OCI-LY1 (cell line): ENCODE measurements around the gene PEX11B.

ENCODE experiments used
- H2AFZ ChIP-seq: fragments of 200-600 bp; sonication (generic), shearing (Covaris generic); 2 replicates; pipeline ENCODE4 v1.6.0; 2014; ENCODE audit warnings: antibody characterized with exemption, mild to moderate bottlenecking, low read length
- H3F3A ChIP-seq: fragments of 200-600 bp; sonication (generic), shearing (Covaris generic); 2 replicates; pipeline ENCODE4 v1.6.0; 2014; ENCODE audit warnings: mild to moderate bottlenecking, antibody characterized with exemption, low read length, moderate library complexity; ENCODE audit not compliant: insufficient read depth
- H3K27ac ChIP-seq: fragments of 200-600 bp; sonication (generic); 2 replicates; pipeline ENCODE4 v1.5.1; 2014; ENCODE audit warnings: low read length, mixed run types, mild to moderate bottlenecking, low read depth; ENCODE audit not compliant: poor library complexity, severe bottlenecking
- H3K27me3 ChIP-seq: fragments of 200-600 bp; sonication (generic); 2 replicates; pipeline ENCODE4 v1.6.0; 2014; ENCODE audit warnings: antibody characterized with exemption, mild to moderate bottlenecking, low read length, moderate library complexity; ENCODE audit not compliant: insufficient read depth
- H3K36me3 ChIP-seq: fragments of 200-600 bp; sonication (generic); 2 replicates; pipeline ENCODE4 v1.6.1; 2014; ENCODE audit warnings: mild to moderate bottlenecking, antibody characterized with exemption, low read length, moderate library complexity, mixed read lengths; ENCODE audit not compliant: insufficient read depth
- H3K4me1 ChIP-seq: fragments of 200-600 bp; sonication (generic); 2 replicates; pipeline ENCODE4 v1.5.1; 2014; ENCODE audit warnings: mild to moderate bottlenecking, low read length, moderate library complexity; ENCODE audit not compliant: insufficient read depth, severe bottlenecking
- H3K4me2 ChIP-seq: fragments of 200-600 bp; sonication (generic), shearing (Covaris generic); 2 replicates; pipeline ENCODE4 v1.6.1; 2014; ENCODE audit warnings: low read length
- H3K4me3 ChIP-seq: fragments of 200-600 bp; sonication (generic); 2 replicates; pipeline ENCODE4 v1.5.1; 2014; ENCODE audit warnings: low read length, low read depth, mild to moderate bottlenecking, mixed read lengths; ENCODE audit not compliant: poor library complexity, severe bottlenecking
- H3K79me2 ChIP-seq: fragments of 200-600 bp; shearing (Covaris generic); 2 replicates; pipeline ENCODE4 v1.6.1; 2016; ENCODE audit warnings: mixed run types, low read length, mixed read lengths; ENCODE audit not compliant: insufficient read depth
- H3K9ac ChIP-seq: fragments of 200-600 bp; sonication (generic), shearing (Covaris generic); 2 replicates; pipeline ENCODE4 v1.6.1; 2014; ENCODE audit warnings: mild to moderate bottlenecking, low read length, mixed read lengths
- H3K9me2 ChIP-seq: fragments of 200-600 bp; sonication (generic), shearing (Covaris generic); 2 replicates; pipeline ENCODE4 v1.6.1; 2014; ENCODE audit warnings: low read depth, mild to moderate bottlenecking, low read length, mixed read lengths
- H3K9me3 ChIP-seq: fragments of 200-600 bp; shearing (Covaris generic); 2 replicates; pipeline ENCODE4 v1.6.1; 2014; ENCODE audit warnings: low read length, mixed read lengths
- H4K20me1 ChIP-seq: fragments of 200-600 bp; sonication (generic), shearing (Covaris generic); 2 replicates; pipeline ENCODE4 v1.6.0; 2016; ENCODE audit warnings: mild to moderate bottlenecking, low read length; ENCODE audit not compliant: insufficient read depth
- EZH2 ChIP-seq: fragments of 200-600 bp; sonication (generic), shearing (Covaris generic); IDR thresholded peaks from 2 replicates; pipeline ENCODE4 v1.8.0; 2017; ENCODE audit warnings: borderline replicate concordance, mixed run types, mild to moderate bottlenecking, antibody characterized with exemption, low read length, moderate library complexity, mixed read lengths
- TF ChIP-seq, protein P1 (sequence below): fragments of 200-600 bp; sonication (generic), shearing (Covaris generic); IDR thresholded peaks from 2 replicates; pipeline ENCODE4 v1.5.1; 2017; ENCODE audit warnings: mild to moderate bottlenecking, antibody characterized with exemption, low read length, moderate library complexity, mixed read lengths

PEX11B gene

GRCh38 chr1:145956361-145956760 lies 37.8 kb upstream of the PEX11B start:
- H3K79me2 ChIP-seq = no peaks in the 10 kb centered on the region; the same call in 1 of the 2 replicates
- no peak overlapping the region for H2AFZ ChIP-seq
- H3K27me3 ChIP-seq = no peaks in the 10 kb centered on the region
- no peaks in the 10 kb centered on the region for H3K9me3 ChIP-seq
- H4K20me1 ChIP-seq = no peaks in the 10 kb centered on the region
- TF ChIP-seq, protein P1, sequence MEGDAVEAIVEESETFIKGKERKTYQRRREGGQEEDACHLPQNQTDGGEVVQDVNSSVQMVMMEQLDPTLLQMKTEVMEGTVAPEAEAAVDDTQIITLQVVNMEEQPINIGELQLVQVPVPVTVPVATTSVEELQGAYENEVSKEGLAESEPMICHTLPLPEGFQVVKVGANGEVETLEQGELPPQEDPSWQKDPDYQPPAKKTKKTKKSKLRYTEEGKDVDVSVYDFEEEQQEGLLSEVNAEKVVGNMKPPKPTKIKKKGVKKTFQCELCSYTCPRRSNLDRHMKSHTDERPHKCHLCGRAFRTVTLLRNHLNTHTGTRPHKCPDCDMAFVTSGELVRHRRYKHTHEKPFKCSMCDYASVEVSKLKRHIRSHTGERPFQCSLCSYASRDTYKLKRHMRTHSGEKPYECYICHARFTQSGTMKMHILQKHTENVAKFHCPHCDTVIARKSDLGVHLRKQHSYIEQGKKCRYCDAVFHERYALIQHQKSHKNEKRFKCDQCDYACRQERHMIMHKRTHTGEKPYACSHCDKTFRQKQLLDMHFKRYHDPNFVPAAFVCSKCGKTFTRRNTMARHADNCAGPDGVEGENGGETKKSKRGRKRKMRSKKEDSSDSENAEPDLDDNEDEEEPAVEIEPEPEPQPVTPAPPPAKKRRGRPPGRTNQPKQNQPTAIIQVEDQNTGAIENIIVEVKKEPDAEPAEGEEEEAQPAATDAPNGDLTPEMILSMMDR = no peak
- no peak for TF ChIP-seq EZH2
- H3K9ac ChIP-seq = peak overlapping the region; percentile 80; the same call in 1 of the 2 replicates
- H3K27ac ChIP-seq = peak overlapping the region; percentile 42
- peaks cover 15% of the 10 kb centered on the region; the same call in 1 of the 2 replicates for H3K36me3 ChIP-seq
- H3K9me2 ChIP-seq = no peaks in the 10 kb centered on the region
- H3K4me3 ChIP-seq = peak overlapping the region; percentile 78
- H3K4me2 ChIP-seq = peak overlapping the region; percentile 84
- peaks cover 66% of the 10 kb centered on the region for H3K4me1 ChIP-seq
- H3F3A ChIP-seq = 0 out of 2 replicates have a peak, but pooled peaks cover 6% of the 10 kb centered on the region

DNA sequence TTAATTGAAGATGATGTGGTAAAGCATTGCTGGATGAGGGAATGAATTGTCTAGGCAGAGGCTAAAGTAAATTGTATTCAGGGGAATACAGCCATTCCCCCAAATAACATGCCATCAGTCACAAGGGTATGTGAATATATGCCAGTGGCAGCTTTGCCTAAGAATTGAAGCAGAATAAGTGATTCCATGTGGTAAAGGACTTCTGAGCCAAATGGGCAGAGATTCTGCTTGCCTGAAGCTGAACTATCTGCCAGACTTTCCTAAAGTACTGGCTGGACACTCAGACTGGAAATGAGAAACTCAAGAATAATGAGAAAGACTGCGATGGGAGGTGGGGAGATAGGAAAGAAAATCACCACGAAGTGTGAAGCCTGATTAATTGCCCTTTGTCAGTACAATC lies 36.9 kb upstream of the PEX11B start:
- peak overlapping the region; percentile 84; the same call in 1 of the 2 replicates for H3K4me2 ChIP-seq
- H3K79me2 ChIP-seq = no peaks in the 10 kb centered on the region; the same call in 1 of the 2 replicates

GRCh38 chr1:145953861-145954260 lies 35.3 kb upstream of the PEX11B start:
- Histone ChIP-seq H3K79me2 (no peaks in the 10 kb centered on the region; the same call in 1 of the 2 replicates), H3K4me2 (no peak overlapping the region), H3K9me3 (no peaks in the 10 kb centered on the region)

More for the DNA sequence above, 36.9 kb upstream of the PEX11B start:
- H3K36me3 ChIP-seq = peaks cover 15% of the 10 kb centered on the region; the same call in 1 of the 2 replicates
- TF ChIP-seq, protein P1 = no peak
- no peak for TF ChIP-seq EZH2
- 0 out of 2 replicates have a peak, but pooled peaks cover 6% of the 10 kb centered on the region for H3F3A ChIP-seq
- H3K4me3 ChIP-seq = no peak overlapping the region
- H3K27ac ChIP-seq = no peak overlapping the region
- H3K27me3 ChIP-seq = no peaks in the 10 kb centered on the region
- no peaks in the 10 kb centered on the region for H3K9me2 ChIP-seq
- no peaks in the 10 kb centered on the region for H4K20me1 ChIP-seq
- H3K9ac ChIP-seq = no peak overlapping the region
- no peaks in the 10 kb centered on the region for H3K9me3 ChIP-seq
- peaks cover 57% of the 10 kb centered on the region for H3K4me1 ChIP-seq
- H2AFZ ChIP-seq = no peak overlapping the region

More at GRCh38 chr1:145953861-145954260, 35.3 kb upstream of the PEX11B start:
- H3K9me2 ChIP-seq = no peaks in the 10 kb centered on the region
- no peak overlapping the region for H2AFZ ChIP-seq
- H3K36me3 ChIP-seq = peaks cover 18% of the 10 kb centered on the region; the same call in 1 of the 2 replicates
- H3K4me3 ChIP-seq = no peak overlapping the region
- H4K20me1 ChIP-seq = no peaks in the 10 kb centered on the region
- H3F3A ChIP-seq = 0 out of 2 replicates have a peak, but pooled peaks cover 6% of the 10 kb centered on the region
- H3K27ac ChIP-seq = no peak overlapping the region
- H3K9ac ChIP-seq = no peak overlapping the region
- H3K27me3 ChIP-seq = no peaks in the 10 kb centered on the region
- H3K4me1 ChIP-seq = peaks cover 42% of the 10 kb centered on the region
- TF ChIP-seq, protein P1 = no peak
- no peak for TF ChIP-seq EZH2
